H54 (cell line): ENCODE data around the gene TCL1B.
"Not testable (repeated sequence)": the region's sequence is repeated elsewhere in the genome, so short reads cannot be mapped to it uniquely, and the experiment has no call there.

Experiments
- DNase-seq: peaks from one replicate; pipeline ENCODE4 v3.0.0; 2011; ENCODE audit warnings: low spot score, mixed read lengths; ENCODE audit not compliant: insufficient read length
- FAIRE-seq: peaks from 3 replicates; lab custom pipeline; 2011; peaks lifted over from hg19 to GRCh38; lab: Jason Lieb, UNC
- POLR2A ChIP-seq: IDR thresholded peaks from 2 replicates; pipeline ENCODE4 v1.6.1; 2011; ENCODE audit warnings: low read depth, mild to moderate bottlenecking, low read length

The TCL1B gene

DNA sequence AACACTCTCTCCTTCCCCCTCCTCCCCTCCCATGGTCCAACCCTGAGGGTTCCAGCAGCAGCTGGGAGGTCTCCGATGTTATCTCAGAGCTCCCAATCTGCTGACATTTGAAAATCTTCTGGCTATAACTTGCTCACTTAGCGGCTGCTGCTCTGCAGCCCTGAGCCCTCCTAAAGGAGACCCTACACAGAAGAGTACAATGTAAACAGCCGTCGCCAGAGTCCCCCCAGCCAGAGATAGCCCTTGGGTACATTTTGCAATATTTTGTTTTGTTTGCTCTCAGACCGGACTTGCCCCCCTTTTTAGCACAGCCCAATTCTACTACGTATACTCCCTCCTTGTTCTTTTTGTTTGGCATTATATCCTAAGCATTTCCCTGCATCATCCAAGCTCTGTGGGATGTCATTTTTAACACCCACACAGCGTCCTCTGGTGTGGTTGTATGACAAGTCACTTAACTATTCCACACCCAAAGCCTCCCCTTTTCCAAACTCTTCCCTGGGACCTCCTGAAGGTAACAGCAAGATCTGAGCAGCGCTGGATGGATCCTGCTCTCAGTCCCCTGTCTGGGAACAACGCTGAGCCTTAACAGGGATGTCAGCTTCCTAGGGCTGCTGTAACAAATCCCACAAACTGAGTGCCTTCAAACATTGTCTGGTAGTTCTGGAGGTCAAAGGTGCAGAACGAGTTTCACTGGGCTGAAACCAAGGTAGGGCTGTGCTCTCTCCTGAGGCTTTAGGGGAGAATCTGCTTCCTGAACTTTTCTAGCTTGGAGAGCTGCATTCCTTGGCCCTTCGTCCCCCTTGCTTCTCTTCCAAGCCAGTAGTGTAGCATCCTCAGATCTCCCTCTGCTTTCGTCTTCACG, 25.3 kb upstream of the TCL1B start:
- DNase-seq (no peak), FAIRE-seq (no peak)
- TF ChIP-seq POLR2A = no peak

DNA sequence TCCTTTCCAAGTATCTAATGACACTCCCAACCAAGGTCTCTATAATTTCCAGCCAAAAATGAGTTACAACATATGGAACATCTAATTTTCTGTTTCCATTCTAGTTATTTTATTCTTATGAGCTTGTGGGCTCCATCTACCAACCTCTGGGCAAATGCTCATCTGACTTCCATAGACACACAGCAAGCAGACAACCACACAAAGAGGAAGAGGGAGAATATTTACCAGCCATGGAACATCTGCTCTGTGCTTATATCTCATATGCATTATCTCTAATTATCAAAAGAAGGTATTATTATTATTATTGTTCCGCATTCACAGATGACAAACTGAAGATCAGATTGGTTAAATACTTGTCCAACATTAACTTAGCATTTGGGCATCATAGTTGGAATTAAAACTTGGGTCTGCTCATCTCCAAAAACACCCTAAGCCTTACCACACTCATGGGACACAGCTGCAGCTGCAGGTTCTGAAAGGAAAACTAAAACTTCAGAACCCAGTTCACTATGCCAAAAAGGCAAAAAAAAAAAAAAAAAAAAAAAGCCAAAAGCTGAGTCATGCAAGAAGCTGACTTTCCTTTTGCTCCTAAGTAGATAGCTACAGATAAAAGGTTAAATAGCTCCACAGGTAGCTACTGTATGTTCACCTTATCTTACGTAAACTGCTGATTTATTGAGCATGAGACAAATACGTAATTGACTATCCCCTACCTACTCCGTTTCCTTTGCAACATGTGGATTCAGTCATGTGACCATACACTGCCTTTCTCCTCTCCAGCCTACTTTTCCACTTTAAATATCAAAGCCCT, 23.6 kb upstream of the TCL1B start:
- no peak for TF ChIP-seq POLR2A
- no peak for DNase-seq
- no peak for FAIRE-seq

DNA sequence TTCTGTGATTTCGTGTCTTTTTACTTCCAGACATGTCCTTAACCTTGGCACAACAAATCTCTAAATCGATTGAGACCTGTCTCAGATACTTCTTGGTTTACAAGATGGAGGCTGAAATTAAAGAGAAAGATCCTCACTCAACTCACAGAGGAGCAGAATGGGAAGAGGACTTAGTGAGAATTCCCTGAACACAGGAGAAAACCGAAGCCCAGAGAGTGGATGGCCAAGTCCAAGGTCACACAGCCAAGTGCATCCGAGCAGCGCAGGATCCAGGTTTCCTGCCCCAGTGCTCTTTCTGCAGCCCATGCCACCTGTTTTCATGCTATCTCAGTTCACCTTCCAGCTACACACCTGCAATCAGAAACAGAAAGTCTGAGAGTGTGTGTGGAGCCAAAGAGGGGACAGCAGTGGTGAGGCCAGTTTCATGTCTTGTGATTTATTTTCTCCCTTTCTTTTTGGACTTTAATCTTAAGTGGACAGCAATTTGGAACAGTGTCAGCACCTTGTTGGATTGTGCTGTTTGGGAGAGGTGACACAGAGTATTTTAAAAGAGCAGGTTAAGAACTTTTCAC, 22.9 kb upstream of the TCL1B start:
- FAIRE-seq (no peak), DNase-seq (no peak)
- no peak for TF ChIP-seq POLR2A

DNA sequence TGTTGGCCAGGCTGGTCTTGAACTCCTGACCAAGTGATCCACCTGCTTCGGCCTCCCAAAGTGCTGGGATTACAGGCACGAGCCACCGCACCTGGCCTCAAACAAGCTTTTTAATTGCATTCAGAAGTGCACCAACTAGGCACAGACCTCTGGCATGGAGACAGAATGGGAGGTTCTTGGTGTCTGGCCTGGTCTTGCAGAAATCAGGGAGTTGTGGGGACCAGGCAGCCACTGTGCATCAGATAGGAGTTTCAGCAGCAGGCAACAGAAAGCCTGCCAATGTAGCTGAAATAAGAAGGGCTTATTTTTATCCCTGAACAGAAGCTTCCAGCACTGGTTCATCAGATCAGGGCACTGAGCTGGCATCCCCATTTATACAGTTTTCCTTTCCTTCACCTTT, 22.2 kb upstream of the TCL1B start:
- FAIRE-seq (no peak), DNase-seq (no peak)
- no peak for TF ChIP-seq POLR2A

DNA sequence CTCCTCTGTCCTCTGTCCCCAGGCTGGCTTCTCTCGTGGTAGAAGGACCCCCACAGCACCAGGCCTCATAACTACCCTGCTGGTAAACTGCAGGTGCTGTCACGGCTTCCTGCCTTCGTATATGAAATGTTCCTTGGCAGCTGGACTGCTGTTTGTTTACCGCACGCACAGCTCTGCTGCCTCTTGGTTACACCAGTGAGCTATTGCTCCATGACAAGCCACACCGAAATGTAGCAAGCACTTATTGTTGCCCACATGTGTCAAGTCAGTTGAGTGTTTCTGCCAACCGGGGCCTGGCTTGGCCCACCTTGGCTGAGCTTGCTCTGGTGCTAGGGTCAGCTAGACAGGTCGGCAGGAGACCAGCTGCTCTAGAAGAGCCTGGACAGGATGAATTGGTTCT, 21.7 kb upstream of the TCL1B start:
- no peak for DNase-seq
- no peak for FAIRE-seq
- TF ChIP-seq POLR2A = no peak

DNA sequence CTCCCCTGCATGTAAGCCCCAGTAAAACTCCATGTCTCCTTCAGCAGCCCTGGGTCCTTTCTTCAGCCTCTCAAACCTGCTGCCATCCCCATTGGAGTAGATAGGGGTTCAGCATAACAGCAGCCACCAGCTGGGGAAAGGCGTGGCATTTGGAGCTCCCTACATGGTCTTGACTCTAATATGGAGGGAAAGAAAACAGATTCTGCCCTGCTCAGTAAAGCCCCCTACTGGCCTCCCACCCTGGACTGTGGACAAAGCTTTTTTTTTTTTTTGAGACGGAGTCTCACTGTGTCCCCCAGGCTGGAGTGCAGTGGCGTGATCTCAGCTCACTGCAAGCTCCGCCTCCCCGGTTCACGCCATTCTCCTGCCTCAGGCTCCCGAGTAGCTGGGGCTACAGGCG, 20.7 kb upstream of the TCL1B start:
- DNase-seq, FAIRE-seq: not testable (repeated sequence)

DNA sequence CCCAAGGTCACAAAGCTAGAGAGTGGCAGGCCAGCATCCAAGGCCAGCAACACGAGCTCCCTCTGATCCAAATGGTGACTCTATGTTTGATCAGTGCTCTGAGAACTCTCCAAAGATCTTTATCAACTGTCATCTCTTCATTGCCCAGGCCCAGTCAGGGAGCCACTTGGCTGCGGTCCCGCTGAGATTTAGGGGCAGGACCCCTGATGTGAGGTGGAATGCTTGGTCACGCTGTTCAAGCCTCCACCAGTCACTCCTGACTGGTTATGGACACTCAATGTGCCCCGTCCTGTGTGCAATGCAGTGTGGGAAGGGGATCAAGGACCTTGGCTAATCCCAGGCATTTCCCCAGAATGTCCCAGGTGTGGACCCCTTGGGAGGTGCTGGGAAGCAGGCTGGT, 19.8 kb upstream of the TCL1B start:
- no peak for DNase-seq
- FAIRE-seq = no peak
- no peak for TF ChIP-seq POLR2A

DNA sequence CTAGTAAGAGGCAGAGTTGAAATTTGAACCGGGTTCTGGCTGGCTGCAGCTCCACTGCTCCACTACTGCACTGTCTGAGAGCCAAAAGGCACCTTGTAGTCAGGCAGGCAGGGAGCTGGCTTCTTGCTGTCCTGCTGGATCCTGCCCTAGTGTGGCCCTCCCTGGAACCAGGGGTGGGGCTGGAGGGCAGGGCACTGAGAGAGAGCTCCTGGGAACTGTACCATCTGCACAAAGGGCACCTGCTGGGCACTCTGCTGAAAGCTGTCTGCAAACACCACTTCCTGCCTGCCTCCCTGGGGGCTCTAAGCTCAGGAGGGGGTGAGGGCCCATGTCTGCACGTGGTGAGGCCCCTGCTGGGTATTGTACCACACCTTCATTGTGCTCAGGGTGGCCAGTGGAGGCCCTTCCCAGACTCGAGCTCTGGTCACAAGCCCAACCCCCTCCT, 19.0 kb upstream of the TCL1B start:
- FAIRE-seq (no peak), DNase-seq (no peak)
- no peak for TF ChIP-seq POLR2A

DNA sequence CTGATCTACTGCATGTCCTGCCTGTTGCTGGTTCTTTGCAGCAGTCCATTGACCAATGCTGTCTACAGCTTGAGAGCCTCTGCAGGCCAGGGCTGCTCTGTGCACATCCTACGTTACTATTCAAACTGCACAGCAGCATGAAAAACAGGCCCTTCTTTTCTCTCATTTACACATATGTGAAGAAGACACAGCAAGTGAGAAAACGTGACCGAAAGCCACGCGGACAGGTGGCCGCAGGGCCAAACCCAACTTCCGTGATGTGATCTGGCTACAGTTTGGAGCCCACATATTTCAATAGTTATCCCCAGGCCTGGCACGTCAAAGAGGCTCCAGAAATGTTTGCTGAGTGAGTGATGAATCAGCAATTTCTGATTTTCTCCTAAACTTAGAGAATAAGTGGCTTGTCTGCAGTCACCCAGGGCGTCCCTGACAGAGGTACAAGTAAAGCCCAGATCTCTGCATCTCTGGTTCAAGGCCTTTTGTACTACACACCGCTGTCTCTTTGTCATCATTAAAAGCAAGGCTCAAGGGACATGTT, 17.9 kb upstream of the TCL1B start:
- no peak for DNase-seq
- TF ChIP-seq POLR2A = no peak
- FAIRE-seq = no peak

DNA sequence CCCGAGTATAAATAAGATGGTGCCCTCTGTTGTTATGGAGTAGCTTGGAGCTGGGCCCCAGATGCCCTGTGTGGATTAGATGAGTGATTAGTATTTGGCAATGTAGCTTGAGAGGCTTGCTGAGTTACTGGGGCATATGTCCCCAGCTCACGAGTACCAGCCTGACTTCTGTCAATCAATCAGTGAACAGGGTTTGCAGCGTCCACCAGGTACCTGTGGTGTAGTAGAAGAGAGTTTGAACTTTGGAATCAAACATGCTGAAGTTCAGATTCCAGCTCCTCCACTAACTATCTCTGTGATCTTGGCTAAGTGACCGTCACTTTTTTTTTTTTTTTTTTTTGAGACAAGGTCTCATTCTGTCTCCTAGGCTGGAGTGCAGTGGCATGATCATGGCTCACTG, 11.6 kb upstream of the TCL1B start:
- no peak for TF ChIP-seq POLR2A
- no peak for FAIRE-seq

DNA sequence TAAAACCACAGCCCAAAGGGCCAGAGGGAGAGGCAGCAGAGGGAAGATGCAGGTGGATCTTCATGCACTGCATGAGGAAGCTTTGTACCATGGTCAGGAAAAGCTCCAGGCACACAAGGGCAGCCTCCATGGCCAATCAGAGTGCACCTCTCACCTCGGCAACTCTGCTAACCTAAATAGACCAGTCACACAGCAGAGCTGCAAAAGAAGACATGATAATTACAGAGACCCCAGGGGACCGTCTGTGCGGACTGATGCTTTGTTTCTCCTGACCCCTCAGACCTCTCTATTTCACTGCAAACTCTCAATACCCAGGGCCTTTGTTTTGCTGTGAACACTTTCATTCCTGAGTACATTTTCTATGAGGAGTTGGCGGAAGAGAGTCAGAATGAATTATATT, 10.7 kb upstream of the TCL1B start:
- FAIRE-seq (no peak), DNase-seq (no peak)
- no peak for TF ChIP-seq POLR2A

More for the DNA sequence above, 11.6 kb upstream of the TCL1B start:
- no peak for DNase-seq

DNA sequence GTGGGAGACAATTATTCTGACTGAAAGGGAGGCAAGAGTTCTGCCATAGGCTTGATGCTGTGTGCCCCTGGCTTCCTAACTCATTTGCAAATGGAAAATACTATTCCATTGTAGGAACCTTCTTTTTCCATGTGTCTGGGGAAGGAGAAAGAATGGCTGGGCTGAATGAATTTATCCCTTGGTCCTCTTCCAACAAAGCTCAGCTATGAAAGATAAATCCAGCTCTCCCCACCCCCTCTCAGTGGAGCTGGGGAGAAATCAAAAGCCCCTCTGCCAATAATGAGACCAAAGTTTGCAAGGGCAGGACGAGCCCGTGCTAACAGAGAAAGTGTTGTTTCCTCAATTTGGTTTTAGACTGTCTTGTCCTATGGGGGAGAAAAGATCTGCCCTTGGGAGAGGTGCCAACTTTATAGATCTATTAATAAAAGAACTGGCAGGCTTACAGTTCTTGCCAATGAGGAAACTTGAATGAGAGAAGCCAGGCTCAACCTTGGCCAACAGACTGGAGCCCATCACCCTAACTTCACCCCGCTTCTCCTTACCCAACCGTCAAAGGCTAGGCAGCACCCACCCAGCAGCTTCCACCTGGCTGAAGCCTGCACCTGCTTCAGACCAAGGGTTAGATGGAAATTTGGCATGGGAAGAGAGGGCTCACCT, 8.9 kb upstream of the TCL1B start:
- no peak for DNase-seq
- TF ChIP-seq POLR2A = no peak
- no peak for FAIRE-seq

DNA sequence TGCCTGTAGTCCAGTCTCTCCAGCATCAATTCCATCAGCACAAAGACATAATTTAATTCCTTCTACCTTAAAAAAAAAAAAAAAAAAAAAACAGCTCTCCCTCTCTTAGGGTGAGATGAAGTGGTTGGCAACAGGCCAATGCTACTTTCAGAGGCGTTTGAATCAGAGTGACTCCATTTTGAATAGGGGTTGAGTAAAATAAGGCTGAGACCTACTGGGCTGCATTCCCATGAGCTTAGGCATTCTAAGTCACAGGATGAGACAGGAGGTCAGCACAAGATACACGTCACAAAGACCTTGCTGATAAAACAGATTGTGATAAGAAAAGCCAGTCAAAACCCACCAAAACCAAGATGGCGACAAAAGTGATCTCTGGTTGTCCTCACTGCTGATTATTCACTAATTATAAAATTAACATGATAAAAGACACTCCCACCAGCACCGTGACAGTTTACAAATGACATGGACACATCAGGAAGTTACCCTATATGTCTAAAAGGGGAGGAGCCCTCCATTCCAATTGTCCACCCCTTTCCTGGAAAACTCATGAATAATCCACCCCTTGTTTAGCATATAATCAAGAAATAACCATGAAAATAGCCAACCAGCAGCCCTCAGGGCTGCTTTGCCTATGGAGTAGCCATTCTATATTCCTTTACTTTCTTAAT, 6.9 kb upstream of the TCL1B start:
- DNase-seq = no peak
- TF ChIP-seq POLR2A = no peak
- FAIRE-seq = no peak
